ENCODE data around the gene JPT2.
"Not testable (repeated sequence)": the region's sequence is repeated elsewhere in the genome, so short reads cannot be mapped to it uniquely, and the experiment has no call there.

The JPT2 gene

DNA sequence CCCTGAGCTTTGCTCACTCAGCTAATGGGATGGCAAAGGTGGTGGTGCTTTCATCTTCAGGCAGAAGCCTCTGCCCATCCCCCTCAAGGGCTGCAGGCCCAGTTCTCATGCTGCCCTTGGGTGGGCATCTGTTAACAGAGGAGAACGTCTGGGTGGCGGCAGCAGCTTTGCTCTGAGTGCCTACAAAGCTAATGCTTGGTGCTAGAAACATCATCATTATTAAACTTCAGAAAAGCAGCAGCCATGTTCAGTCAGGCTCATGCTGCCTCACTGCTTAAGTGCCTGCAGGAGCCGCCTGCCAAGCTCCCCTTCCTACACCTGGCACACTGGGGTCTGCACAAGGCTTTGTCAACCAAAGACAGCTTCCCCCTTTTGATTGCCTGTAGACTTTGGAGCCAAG lies 22.2 kb downstream of the JPT2 start:
- no peak for DNase-seq (ENCODE audit: low read depth)
- Histone ChIP-seq H3K4me3 (ENCODE audit: low read length) (no peak overlapping the region), H3K4me1 (ENCODE audit: control insufficient read depth, insufficient read depth, low read length) (peaks cover 13% of the 10 kb centered on the region), H3K27me3 (replicated peaks; ENCODE audit: control insufficient read depth, insufficient read depth, low read length) (no peaks in the 10 kb centered on the region), H3K9ac (ENCODE audit: low read length) (no peak overlapping the region), H3K36me3 (ENCODE audit: control insufficient read depth, insufficient read depth, low read length, severe bottlenecking) (peaks cover 25% of the 10 kb centered on the region), H3K9me3 (ENCODE audit: control insufficient read depth, low read length) (no peaks in the 10 kb centered on the region)

DNA sequence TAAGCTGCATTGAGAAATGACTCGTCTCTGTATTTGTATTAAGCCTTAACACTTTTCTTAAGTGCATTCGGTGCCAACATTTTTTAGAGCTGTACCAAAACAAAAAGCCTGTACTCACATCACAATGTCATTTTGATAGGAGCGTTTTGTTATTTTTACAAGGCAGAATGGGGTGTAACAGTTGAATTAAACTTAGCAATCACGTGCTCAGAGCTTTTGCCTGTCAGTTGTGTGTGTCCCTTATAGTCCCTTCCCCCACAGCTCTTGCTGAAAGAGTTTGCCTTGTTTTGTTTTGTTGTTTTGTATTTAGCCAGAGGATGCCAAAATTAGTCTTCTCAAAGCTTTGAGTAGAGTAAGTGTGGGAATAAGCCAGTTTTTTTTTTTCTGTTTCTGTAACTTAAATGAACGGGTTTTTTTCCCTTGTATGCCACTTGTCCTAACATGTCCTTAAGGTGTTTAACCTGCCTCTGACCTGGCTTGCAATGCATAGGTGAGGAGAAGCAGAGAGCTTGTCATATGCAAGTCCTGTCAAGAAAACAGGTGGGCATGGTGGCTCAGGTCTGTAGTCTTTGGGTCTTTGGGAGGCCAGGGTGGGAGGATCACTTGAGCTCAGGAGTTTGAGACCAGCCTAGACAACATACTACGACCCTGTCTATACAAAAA lies 23.3 kb downstream of the JPT2 start:
- Histone ChIP-seq H3K9ac (ENCODE audit: low read length) (no peak overlapping the region), H3K9me3 (ENCODE audit: control insufficient read depth, low read length) (no peaks in the 10 kb centered on the region), H3K36me3 (ENCODE audit: control insufficient read depth, insufficient read depth, low read length, severe bottlenecking) (peaks cover 25% of the 10 kb centered on the region), H3K4me3 (ENCODE audit: low read length) (no peak overlapping the region), H3K4me1 (ENCODE audit: control insufficient read depth, insufficient read depth, low read length) (peaks cover 13% of the 10 kb centered on the region), H3K27me3 (replicated peaks; ENCODE audit: control insufficient read depth, insufficient read depth, low read length) (no peaks in the 10 kb centered on the region)
- no peak for DNase-seq (ENCODE audit: low read depth)

DNA sequence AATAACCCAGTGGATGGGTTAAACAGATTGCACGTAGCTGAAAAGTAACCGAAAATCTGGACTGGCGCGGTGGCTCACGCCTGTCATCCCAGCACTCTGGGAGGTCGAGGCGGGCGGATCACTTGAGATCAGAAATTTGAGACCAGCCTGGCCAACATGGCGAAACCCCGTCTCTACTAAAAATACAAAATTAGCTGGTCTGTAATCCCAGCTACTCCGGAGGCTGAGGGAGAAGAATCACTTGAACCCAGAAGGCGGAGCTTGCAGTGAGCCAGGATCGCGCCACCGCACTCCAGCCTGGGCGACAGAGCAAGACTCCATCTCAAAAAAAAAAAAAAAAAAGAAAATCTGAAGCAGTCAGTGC lies 27.2 kb downstream of the JPT2 start:
- not testable (repeated sequence) for H3K27me3 ChIP-seq (replicated peaks; ENCODE audit: control insufficient read depth, insufficient read depth, low read length); H3K9me3 ChIP-seq (ENCODE audit: control insufficient read depth, low read length)
- Histone ChIP-seq H3K4me1 (ENCODE audit: control insufficient read depth, insufficient read depth, low read length) (peaks cover 30% of the 10 kb centered on the region), H3K36me3 (ENCODE audit: control insufficient read depth, insufficient read depth, low read length, severe bottlenecking) (peaks cover 15% of the 10 kb centered on the region), H3K4me3 (ENCODE audit: low read length) (peak overlapping the region; percentile 98), H3K9ac (ENCODE audit: low read length) (peak overlapping the region; percentile 96)
- DNase-seq (ENCODE audit: low read depth) = peak; percentile 64

DNA sequence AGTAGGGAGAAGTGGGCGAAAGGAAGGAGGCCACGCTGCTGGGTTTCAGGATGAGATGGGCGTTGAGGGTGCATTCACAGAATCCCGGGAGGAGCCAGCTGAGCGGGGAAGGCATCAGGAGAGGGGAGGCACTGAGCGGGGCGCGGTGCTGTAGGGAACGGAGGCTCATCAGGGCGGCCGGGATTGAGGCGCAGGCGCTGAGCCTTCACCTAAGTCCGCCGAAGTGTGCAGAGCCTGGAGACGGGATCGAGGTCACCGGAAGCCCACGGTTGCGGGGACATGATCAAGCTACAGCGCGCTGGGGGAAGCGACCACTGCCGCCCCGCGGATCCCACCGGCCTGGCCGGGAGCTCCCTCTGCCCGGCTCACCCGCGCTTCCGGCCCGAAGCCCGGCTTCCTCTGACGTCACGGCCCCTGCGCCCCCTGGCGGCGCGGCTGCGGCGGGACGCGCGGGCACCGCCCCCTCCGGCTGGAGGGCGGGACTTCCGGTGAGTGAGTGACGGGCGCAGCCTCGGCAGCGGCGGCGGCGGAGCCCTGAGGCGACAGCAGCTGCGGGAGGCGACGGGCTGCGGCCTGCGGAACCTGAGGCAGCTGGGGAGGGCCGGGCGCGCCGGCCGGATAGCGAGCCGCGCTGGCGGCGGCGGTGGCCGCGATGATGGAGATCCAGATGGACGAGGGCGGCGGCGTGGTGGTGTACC lies 27.8 kb downstream of the JPT2 start, which contains the start of gene MAPK8IP3:
MAPK8IP3 (plus strand) TSS at position 508 of the 698 bp plus-strand sequence; CDS start at position 653, 145 bp downstream.
- peak; percentile 94 for DNase-seq (ENCODE audit: low read depth)
- H3K9ac ChIP-seq (ENCODE audit: low read length) = peak within 1 kb of the TSS; percentile 96
- H3K4me3 ChIP-seq (ENCODE audit: low read length) = peak within 1 kb of the TSS; percentile 98
- H3K27me3 ChIP-seq (replicated peaks; ENCODE audit: control insufficient read depth, insufficient read depth, low read length) = no peaks in the 10 kb centered on the region
- peaks cover 10% of the 10 kb centered on the region for H3K36me3 ChIP-seq (ENCODE audit: control insufficient read depth, insufficient read depth, low read length, severe bottlenecking)
- peaks cover 30% of the 10 kb centered on the region for H3K4me1 ChIP-seq (ENCODE audit: control insufficient read depth, insufficient read depth, low read length)
- no peaks in the 10 kb centered on the region for H3K9me3 ChIP-seq (ENCODE audit: control insufficient read depth, low read length)

DNA sequence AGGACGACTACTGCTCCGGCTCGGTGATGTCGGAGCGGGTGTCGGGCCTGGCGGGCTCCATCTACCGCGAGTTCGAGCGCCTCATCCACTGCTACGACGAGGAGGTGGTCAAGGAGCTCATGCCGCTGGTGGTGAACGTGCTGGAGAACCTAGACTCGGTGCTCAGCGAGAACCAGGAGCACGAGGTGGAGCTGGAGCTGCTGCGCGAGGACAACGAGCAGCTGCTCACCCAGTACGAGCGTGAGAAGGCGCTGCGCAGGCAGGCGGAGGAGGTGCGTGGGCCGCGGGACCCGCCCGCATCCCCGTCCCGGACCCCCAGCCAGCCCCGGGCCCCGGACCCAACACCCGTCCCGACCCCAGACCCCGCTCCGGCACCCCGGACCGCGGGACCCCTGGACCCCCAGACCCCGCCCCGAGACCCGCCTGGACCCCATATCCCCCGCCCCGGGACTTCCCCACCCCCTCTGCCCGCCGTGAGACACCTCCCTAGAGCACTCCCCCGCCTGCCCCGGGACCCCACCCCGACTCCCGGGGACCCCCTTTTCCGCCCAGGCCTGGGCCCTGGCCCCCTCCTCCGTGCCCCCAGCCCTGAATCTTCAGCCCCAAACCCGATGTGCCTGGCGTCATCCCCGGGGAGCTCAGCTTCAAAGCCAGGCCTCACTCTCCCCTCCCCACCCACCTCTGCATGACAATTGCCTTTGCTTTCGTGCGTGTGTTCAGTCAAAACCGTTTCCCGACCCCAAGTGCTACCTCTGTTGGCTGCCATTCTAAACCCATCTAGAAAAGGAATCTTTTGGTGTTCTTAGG lies 28.5 kb downstream of the JPT2 start:
- H3K27me3 ChIP-seq (replicated peaks; ENCODE audit: control insufficient read depth, insufficient read depth, low read length) = no peaks in the 10 kb centered on the region
- peak overlapping the region; percentile 98 for H3K4me3 ChIP-seq (ENCODE audit: low read length)
- H3K36me3 ChIP-seq (ENCODE audit: control insufficient read depth, insufficient read depth, low read length, severe bottlenecking) = peaks cover 8% of the 10 kb centered on the region
- peak; percentile 65 for DNase-seq (ENCODE audit: low read depth)
- peak overlapping the region; percentile 96 for H3K9ac ChIP-seq (ENCODE audit: low read length)
- no peaks in the 10 kb centered on the region for H3K9me3 ChIP-seq (ENCODE audit: control insufficient read depth, low read length)
- peaks cover 34% of the 10 kb centered on the region for H3K4me1 ChIP-seq (ENCODE audit: control insufficient read depth, insufficient read depth, low read length)

DNA sequence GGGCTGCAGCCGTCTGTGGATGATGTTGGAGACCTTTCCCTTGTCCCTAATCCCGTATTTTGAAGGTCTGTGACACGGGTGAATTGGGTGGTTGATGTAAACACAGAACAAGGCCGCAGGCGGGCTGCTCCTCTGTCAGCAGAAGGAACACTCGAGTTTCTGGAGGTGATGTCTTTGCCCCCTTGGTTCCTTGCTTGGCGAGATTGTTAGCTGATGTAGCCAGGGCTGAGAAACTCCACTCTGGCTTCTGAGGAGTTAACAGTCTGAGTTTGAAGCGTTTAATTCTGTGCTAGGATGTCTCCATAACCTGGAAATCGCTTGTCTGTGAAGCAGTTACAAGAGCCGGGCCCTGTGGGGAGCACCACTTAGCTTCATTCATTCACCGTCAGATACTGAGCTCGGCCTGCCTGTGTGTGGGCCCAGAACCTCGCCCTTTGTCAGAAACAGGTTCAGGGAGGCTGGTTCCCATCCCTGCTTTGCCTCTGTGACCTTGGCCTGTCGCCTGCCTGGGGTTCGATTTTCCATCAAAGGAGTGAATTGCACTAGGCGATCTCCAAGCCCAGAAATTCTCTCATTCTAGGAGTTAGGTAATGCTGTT lies 29.2 kb downstream of the JPT2 start:
- Histone ChIP-seq H3K36me3 (ENCODE audit: control insufficient read depth, insufficient read depth, low read length, severe bottlenecking) (peaks cover 4% of the 10 kb centered on the region), H3K4me1 (ENCODE audit: control insufficient read depth, insufficient read depth, low read length) (peaks cover 34% of the 10 kb centered on the region), H3K9ac (ENCODE audit: low read length) (peak overlapping the region; percentile 90), H3K9me3 (ENCODE audit: control insufficient read depth, low read length) (no peaks in the 10 kb centered on the region), H3K4me3 (ENCODE audit: low read length) (peak overlapping the region; percentile 92), H3K27me3 (replicated peaks; ENCODE audit: control insufficient read depth, insufficient read depth, low read length) (no peaks in the 10 kb centered on the region)
- DNase-seq (ENCODE audit: low read depth) = peak; percentile 58

DNA sequence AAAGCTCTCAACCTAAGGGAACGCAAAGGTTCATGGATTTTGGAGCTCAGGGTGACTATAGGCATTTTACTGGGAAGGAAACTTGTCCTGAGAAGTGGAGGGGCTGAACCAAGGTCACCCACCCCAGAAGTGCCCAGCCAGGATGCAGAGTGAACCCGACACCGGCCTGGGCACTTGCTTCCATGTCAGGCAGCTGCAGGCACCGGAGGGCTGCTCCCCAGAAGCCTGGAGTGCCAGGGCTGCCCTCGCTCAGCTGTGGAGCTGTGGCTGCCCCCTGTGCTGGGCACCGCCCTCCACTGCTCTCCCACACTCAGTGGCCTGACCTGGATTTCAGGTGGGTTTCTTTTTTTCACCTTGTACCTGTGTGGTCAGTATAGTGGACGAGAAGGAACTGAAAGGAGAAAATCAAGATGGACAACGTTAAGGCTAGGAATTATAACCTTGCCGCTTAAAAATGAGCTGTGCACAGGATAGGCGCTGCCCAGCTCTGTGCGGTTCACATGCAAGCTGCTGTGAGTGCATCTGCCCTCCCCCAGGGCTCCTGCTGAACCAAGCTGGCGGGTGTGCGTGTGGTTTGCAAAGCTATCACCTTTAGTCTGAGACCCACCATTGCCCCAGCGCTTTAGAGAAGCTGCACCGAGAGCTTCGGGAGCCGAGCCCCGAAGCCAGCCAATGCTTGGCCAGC lies 30.1 kb downstream of the JPT2 start:
- no peak for DNase-seq (ENCODE audit: low read depth)
- H3K9me3 ChIP-seq (ENCODE audit: control insufficient read depth, low read length) = no peaks in the 10 kb centered on the region
- H3K36me3 ChIP-seq (ENCODE audit: control insufficient read depth, insufficient read depth, low read length, severe bottlenecking) = no peaks in the 10 kb centered on the region
- H3K27me3 ChIP-seq (replicated peaks; ENCODE audit: control insufficient read depth, insufficient read depth, low read length) = no peaks in the 10 kb centered on the region
- H3K4me1 ChIP-seq (ENCODE audit: control insufficient read depth, insufficient read depth, low read length) = peaks cover 39% of the 10 kb centered on the region
- peak overlapping the region; percentile 90 for H3K9ac ChIP-seq (ENCODE audit: low read length)
- peak overlapping the region; percentile 92 for H3K4me3 ChIP-seq (ENCODE audit: low read length)

DNA sequence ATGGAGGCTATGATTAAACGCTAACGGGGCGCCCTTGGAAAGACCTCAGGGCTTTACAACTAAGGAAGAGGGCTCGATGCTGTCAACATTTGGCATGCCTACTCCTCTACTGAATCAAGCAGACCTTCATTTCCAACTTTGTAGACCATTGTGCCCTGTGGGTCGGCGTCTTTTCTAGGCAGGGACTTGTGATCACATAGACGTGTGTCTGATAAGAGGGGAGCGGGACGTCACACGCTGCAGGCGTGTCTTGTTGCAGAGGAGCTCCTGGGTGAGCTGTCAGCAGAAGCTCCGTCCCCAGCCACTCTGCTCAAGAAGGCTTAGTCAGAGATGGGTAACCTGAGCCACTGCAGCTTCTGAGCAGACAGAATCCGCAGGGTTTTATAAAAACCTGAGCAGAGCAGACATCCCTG lies 30.7 kb downstream of the JPT2 start:
- Histone ChIP-seq H3K9ac (ENCODE audit: low read length) (peak overlapping the region; percentile 90), H3K4me1 (ENCODE audit: control insufficient read depth, insufficient read depth, low read length) (peaks cover 42% of the 10 kb centered on the region), H3K36me3 (ENCODE audit: control insufficient read depth, insufficient read depth, low read length, severe bottlenecking) (no peaks in the 10 kb centered on the region), H3K4me3 (ENCODE audit: low read length) (peak overlapping the region; percentile 92), H3K9me3 (ENCODE audit: control insufficient read depth, low read length) (no peaks in the 10 kb centered on the region), H3K27me3 (replicated peaks; ENCODE audit: control insufficient read depth, insufficient read depth, low read length) (no peaks in the 10 kb centered on the region)
- peak; percentile 12 for DNase-seq (ENCODE audit: low read depth)

DNA sequence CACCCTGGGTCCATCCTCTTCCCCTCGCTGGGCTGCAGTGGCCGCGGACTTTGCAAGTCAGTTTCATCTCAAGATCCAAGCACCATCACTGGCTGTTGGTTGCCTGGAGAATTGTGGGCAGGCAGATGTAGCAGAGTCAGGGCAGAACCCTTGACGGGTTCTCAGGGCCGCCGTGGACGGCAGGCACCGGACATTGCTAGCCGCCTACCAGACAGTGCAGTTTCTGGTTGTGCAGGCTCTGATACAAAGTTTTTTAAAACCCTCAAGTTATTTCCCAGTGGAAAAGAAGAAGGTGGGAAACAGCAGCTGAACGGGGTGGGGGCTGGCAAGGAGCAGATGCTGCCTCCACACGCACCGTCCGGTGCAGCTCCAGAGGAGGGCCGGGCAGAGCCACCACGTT lies 31.3 kb downstream of the JPT2 start:
- H3K4me3 ChIP-seq (ENCODE audit: low read length) = peak overlapping the region; percentile 92
- peaks cover 42% of the 10 kb centered on the region for H3K4me1 ChIP-seq (ENCODE audit: control insufficient read depth, insufficient read depth, low read length)
- H3K9ac ChIP-seq (ENCODE audit: low read length) = peak overlapping the region; percentile 27

DNA sequence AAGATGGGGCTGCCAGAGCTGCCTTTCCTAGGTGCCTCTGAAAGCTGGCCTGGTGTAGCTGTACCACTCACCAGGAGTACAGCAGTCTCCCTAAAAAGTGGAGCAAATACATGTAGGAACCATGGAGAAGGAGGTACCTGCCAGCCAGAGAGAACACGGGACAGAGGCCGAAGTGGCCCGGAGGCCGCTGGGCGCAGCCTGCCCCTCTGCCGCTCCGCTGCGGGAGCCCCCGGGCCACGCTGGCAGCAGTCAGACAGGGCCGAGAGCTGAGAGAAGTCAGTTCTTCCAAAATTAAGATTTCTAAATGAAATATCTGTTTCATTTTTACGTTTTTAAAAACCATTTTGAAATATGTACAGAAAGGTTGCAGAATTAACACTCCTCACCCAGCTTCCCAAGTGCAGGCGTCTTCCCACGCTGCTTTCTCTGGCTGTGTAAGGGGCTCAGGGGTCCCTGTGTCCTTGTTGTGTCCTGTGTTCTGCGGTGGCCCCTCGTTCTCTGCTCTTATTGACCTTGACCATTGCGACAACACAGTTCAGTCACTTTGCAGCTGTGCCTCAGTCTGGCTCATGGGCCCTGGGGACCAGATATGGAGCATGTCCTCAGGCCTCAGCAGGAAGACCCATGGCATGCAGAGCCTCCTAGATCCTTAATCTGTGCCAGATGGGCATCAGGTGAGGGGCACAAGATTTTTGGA lies 32.9 kb downstream of the JPT2 start:
- H3K4me3 ChIP-seq (ENCODE audit: low read length) = no peak overlapping the region
- no peak overlapping the region for H3K9ac ChIP-seq (ENCODE audit: low read length)
- DNase-seq (ENCODE audit: low read depth) = no peak
- peaks cover 42% of the 10 kb centered on the region for H3K4me1 ChIP-seq (ENCODE audit: control insufficient read depth, insufficient read depth, low read length)
- no peaks in the 10 kb centered on the region for H3K27me3 ChIP-seq (replicated peaks; ENCODE audit: control insufficient read depth, insufficient read depth, low read length)
- no peaks in the 10 kb centered on the region for H3K36me3 ChIP-seq (ENCODE audit: control insufficient read depth, insufficient read depth, low read length, severe bottlenecking)
- no peaks in the 10 kb centered on the region for H3K9me3 ChIP-seq (ENCODE audit: control insufficient read depth, low read length)

More for the DNA sequence above, 31.3 kb downstream of the JPT2 start:
- Histone ChIP-seq H3K27me3 (replicated peaks; ENCODE audit: control insufficient read depth, insufficient read depth, low read length) (no peaks in the 10 kb centered on the region), H3K9me3 (ENCODE audit: control insufficient read depth, low read length) (no peaks in the 10 kb centered on the region), H3K36me3 (ENCODE audit: control insufficient read depth, insufficient read depth, low read length, severe bottlenecking) (no peaks in the 10 kb centered on the region)
- DNase-seq (ENCODE audit: low read depth) = no peak
